ENCODE results near the gene LATS2.
"Not testable (repeated sequence)": the region's sequence is repeated elsewhere in the genome, so short reads cannot be mapped to it uniquely, and the experiment has no call there.

Gene LATS2

DNA sequence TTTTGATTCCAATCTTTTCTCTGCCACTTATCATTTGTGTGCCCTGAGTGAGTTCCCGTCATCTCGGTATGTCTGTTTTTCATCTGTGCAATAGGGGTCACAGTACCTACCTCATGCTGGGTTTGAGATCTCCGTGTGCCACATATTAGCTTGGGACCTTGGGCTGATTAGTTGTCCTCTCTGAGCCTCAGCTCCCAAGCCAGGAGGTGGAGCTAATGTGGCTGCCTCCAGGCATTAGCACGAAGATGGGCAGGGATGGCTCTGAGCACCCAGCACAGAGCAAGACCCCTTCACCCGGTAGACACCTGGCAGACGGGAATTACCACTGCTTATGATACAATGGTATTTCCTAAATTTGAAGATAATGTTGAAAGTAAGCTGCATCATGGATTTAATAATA is 123.1 kb downstream of the LATS2 start:
- Histone ChIP-seq H3K36me3 (no peaks in the 10 kb centered on the region), H3K9me3 (no peaks in the 10 kb centered on the region), H3K4me1 (no peaks in the 10 kb centered on the region), H3K27me3 (peaks cover 12% of the 10 kb centered on the region), H3K4me3 (ENCODE audit: low read depth, low read length) (no peak overlapping the region)
- TF ChIP-seq, protein P1, sequence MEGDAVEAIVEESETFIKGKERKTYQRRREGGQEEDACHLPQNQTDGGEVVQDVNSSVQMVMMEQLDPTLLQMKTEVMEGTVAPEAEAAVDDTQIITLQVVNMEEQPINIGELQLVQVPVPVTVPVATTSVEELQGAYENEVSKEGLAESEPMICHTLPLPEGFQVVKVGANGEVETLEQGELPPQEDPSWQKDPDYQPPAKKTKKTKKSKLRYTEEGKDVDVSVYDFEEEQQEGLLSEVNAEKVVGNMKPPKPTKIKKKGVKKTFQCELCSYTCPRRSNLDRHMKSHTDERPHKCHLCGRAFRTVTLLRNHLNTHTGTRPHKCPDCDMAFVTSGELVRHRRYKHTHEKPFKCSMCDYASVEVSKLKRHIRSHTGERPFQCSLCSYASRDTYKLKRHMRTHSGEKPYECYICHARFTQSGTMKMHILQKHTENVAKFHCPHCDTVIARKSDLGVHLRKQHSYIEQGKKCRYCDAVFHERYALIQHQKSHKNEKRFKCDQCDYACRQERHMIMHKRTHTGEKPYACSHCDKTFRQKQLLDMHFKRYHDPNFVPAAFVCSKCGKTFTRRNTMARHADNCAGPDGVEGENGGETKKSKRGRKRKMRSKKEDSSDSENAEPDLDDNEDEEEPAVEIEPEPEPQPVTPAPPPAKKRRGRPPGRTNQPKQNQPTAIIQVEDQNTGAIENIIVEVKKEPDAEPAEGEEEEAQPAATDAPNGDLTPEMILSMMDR (IDR thresholded peaks at IDR 0.05; ENCODE audit: low read depth, low read length), result no peak
- no peak for DNase-seq

DNA sequence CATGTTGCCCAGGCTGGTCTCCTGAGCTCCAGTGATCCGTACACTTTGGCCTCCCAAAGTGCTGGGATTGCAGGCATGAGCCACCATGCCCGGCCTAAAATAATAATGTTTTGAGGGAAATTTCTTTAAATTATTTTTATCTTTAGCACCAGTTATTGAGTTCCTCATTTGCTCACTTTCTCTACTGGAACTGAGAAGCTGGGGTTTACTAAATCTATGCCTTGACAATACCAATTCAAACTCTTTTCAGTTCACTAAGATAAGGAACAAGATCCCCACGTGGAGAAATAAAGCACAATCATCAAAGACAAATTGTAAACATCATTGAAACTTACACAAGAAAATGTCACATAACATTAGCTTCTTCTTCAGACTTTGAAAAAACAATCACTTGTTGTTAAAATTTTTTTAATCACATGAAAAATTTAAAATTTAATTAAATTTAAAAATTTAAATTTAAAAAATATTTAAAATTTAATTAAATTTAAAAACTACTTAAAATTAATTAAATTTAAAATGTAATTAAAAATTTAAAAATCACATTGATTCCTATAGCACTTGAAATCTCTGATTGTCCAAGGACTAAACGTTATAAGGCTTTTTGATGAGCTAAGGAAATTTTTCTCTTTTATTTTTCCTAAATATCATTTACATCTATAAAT is 133.7 kb downstream of the LATS2 start:
- no peak for DNase-seq
- H3K27me3 ChIP-seq, result no peaks in the 10 kb centered on the region
- H3K4me1 ChIP-seq, result no peaks in the 10 kb centered on the region; the same call in 1 of the 2 replicates
- H3K9me3 ChIP-seq, result no peaks in the 10 kb centered on the region
- H3K36me3 ChIP-seq, result no peaks in the 10 kb centered on the region
- TF ChIP-seq, protein P1 (IDR thresholded peaks at IDR 0.05; ENCODE audit: low read depth, low read length), result no peak
- H3K4me3 ChIP-seq (ENCODE audit: low read depth, low read length), result no peak overlapping the region

DNA sequence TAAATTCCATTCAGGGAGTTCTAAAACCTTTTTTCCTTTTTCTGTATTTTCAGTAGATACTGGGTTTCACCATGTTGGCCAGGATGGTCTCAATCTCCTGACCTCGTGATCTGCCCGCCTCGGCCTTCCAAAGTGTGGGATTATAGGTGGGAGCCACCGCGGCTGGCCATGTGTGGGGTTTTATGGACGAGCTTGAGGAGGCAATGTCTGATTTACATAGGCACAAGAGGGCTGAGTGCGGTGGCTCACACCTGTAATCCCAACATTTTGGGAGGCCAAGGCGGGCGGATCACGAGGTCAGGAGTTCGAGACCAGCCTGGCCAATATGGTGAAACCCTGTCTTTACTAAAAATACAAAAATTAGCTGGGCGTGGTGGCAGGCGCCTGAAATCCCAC is 136.0 kb downstream of the LATS2 start:
- H3K4me3 ChIP-seq (ENCODE audit: low read depth, low read length); H3K36me3 ChIP-seq; H3K27me3 ChIP-seq; H3K9me3 ChIP-seq; DNase-seq; H3K4me1 ChIP-seq: not testable (repeated sequence)

DNA sequence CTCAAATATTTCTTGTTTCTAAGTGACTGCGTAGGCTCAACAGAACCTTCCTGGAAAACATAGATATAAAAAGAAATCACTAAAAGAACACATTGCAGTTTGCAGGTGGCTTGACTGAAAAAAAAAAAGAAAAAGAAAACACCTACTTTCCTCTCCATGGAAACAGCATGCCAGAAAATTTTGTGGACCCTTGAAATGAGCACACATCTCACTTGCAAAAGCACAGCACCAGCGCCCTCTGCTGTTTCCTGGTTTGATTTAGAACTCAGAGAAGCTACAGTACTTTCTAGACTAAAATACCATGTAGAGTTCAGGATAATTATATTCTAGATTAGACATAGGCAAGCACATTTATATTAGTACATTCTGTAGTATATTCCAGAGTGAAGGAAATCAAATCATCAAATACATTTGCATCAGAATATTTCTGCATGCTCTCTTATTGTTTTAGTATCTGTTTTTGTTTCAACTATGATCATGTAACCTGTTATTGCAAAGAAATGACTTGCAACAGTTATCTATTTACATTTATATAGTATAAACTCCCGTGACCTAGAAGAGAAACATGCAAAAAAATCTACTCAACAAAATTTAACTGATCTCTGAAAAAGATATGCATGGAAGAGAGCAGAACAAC is 136.5 kb downstream of the LATS2 start:
- H3K36me3 ChIP-seq, result no peaks in the 10 kb centered on the region
- TF ChIP-seq, protein P1 (IDR thresholded peaks at IDR 0.05; ENCODE audit: low read depth, low read length), result peak; percentile 92
- H3K9me3 ChIP-seq, result no peaks in the 10 kb centered on the region
- no peaks in the 10 kb centered on the region for H3K27me3 ChIP-seq
- peak; percentile 91 for DNase-seq
- H3K4me3 ChIP-seq (ENCODE audit: low read depth, low read length), result no peak overlapping the region
- H3K4me1 ChIP-seq, result no peaks in the 10 kb centered on the region; the same call in 1 of the 2 replicates

GRCh38 chr13:20923272-20923671 is 138.1 kb downstream of the LATS2 start:
- no peaks in the 10 kb centered on the region; the same call in 1 of the 2 replicates for H3K4me1 ChIP-seq
- TF ChIP-seq, protein P1 (IDR thresholded peaks at IDR 0.05; ENCODE audit: low read depth, low read length), result no peak
- H3K27me3 ChIP-seq, result no peaks in the 10 kb centered on the region

More at GRCh38 chr13:20923272-20923671, 138.1 kb downstream of the LATS2 start:
- peak; percentile 28 for DNase-seq
- Histone ChIP-seq H3K36me3 (no peaks in the 10 kb centered on the region), H3K4me3 (ENCODE audit: low read depth, low read length) (no peak overlapping the region), H3K9me3 (no peaks in the 10 kb centered on the region)
